ENCODE data around the gene GCNT2. TPM values are rescaled to one million over a fixed set of nuclear protein-coding genes. Genes with fewer than 3 reads are reported as not detected.

The GCNT2 gene
- total RNA-seq, 4 donors from 2014 or later: 14.9 to 36.7 (median 23.6) TPM

- H3K27ac ChIP-seq: peak overlapping the region; percentile 84 to 91 (median 86)
- H3K4me3 ChIP-seq: peak overlapping the region; percentile 50 to 54
- ATAC-seq: peak; percentile 77
- peaks cover 7 to 67% (median 10%) of the 10 kb centered on the region in 3 donors for H3K4me1 ChIP-seq
- WGBS, 2 donors (ENCODE audit: low coverage in 1 of 2): 3 to 7% methylated on average over 13 to 17 of the region's 22 CpGs
- TF ChIP-seq EP300 (IDR thresholded peaks at IDR 0.05): no peak
- TF ChIP-seq POLR2AphosphoS5 (IDR thresholded peaks at IDR 0.05): peak; percentile 56
- peak; percentile 7 to 27 for TF ChIP-seq POLR2A (IDR thresholded peaks at IDR 0.05)
- no peaks in the 10 kb centered on the region for H3K9me3 ChIP-seq
- H3K27me3 ChIP-seq: no peaks in the 10 kb centered on the region
- no peaks in the 10 kb centered on the region for H3K36me3 ChIP-seq
Measured at GRCh38 chr6:10555625-10556309, 34.6 kb downstream of the GCNT2 start.

DNA sequence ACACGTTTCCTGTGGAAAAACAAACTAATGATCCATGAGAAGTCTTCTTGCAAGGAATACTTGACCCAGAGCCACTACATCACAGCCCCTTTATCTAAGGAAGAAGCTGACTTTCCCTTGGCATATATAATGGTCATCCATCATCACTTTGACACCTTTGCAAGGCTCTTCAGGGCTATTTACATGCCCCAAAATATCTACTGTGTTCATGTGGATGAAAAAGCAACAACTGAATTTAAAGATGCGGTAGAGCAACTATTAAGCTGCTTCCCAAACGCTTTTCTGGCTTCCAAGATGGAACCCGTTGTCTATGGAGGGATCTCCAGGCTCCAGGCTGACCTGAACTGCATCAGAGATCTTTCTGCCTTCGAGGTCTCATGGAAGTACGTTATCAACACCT is 35.4 kb downstream of the GCNT2 start:
- Histone ChIP-seq H3K36me3 (no peaks in the 10 kb centered on the region), H3K4me3 (peak overlapping the region; percentile 50 to 54), H3K27ac (peak overlapping the region; percentile 84 to 91 (median 86)), H3K27me3 (no peaks in the 10 kb centered on the region), H3K9me3 (no peaks in the 10 kb centered on the region), H3K4me1 (peaks cover 7 to 68% (median 10%) of the 10 kb centered on the region in 3 donors)
- 24 to 28% methylated on average over 5 to 6 of the region's 6 CpGs for WGBS, 2 donors (ENCODE audit: low coverage in 1 of 2)
- TF ChIP-seq POLR2A (IDR thresholded peaks at IDR 0.05) (no peak), POLR2AphosphoS5 (IDR thresholded peaks at IDR 0.05) (no peak), EP300 (IDR thresholded peaks at IDR 0.05) (no peak), CTCF (IDR thresholded peaks at IDR 0.05) (no peak)
- no peak for ATAC-seq

- peak overlapping the region; percentile 50 to 54 for H3K4me3 ChIP-seq
- H3K36me3 ChIP-seq: no peaks in the 10 kb centered on the region
- no peak for ATAC-seq
- TF ChIP-seq POLR2A (IDR thresholded peaks at IDR 0.05): no peak
- H3K4me1 ChIP-seq: peaks cover 7 to 68% (median 11%) of the 10 kb centered on the region in 3 donors
- no peaks in the 10 kb centered on the region for H3K9me3 ChIP-seq
- peak overlapping the region; percentile 84 to 91 (median 86) for H3K27ac ChIP-seq
- H3K27me3 ChIP-seq: no peaks in the 10 kb centered on the region
- WGBS, 2 donors (ENCODE audit: low coverage in 1 of 2): 39 to 44% methylated on average over 4 to 6 of the region's 6 CpGs
Measured at GRCh38 chr6:10556992-10557391, 35.8 kb downstream of the GCNT2 start.

DNA sequence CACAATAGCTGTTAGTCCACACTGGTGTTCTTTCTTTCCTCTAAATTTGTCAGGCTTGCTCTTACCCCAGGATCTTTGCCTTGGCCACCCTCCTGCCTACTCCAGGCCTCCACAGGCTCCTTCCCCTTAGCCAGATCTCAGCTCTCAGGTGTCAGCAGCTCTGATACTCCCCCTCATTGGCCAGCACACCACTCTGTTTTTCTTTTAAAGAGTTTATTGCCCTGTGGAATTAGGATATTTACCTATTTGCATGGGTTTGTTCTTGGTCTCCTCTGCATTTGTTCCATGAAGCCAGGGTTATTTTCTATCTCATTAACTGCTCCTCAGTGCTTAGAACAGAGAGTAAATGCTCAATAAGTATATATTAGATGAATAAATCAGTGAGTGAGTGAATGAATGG is 36.8 kb downstream of the GCNT2 start:
- peak overlapping the region; percentile 50 to 54 for H3K4me3 ChIP-seq
- H3K9me3 ChIP-seq: no peaks in the 10 kb centered on the region
- no peak for TF ChIP-seq POLR2A (IDR thresholded peaks at IDR 0.05)
- peaks cover 7 to 68% (median 12%) of the 10 kb centered on the region in 3 donors for H3K4me1 ChIP-seq
- H3K36me3 ChIP-seq: no peaks in the 10 kb centered on the region
- ATAC-seq: no peak
- H3K27ac ChIP-seq: peak overlapping the region; percentile 84 to 91 (median 86)
- no peaks in the 10 kb centered on the region for H3K27me3 ChIP-seq

DNA sequence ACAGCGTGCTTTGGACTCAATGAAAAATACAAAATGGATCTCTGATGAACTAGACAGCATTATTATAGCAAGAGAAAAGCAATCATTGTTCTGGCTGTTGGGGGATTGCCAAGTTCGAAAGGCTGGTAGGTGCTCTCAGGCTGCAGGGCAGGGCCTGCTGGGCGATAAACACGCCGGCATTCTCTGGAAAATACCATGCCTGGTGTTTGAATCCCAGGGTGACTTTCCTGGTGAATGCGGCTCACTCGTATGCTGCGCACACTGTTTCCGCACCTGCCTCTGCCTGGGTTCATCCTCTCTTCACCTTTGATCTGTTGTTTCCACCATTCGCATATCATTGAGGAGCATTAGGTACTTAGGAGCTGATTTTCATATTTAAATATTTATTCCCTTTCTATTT is 37.4 kb downstream of the GCNT2 start:
- Histone ChIP-seq H3K4me1 (peaks cover 7 to 67% (median 7%) of the 10 kb centered on the region in 3 donors), H3K9me3 (no peaks in the 10 kb centered on the region), H3K36me3 (no peaks in the 10 kb centered on the region), H3K4me3 (peak overlapping the region; percentile 50 to 54), H3K27me3 (no peaks in the 10 kb centered on the region), H3K27ac (peak overlapping the region; percentile 84 to 91 (median 86))
- ATAC-seq: no peak
- TF ChIP-seq POLR2AphosphoS5 (IDR thresholded peaks at IDR 0.05): peak; percentile 14
- no peak for TF ChIP-seq POLR2A (IDR thresholded peaks at IDR 0.05)
- TF ChIP-seq CTCF (IDR thresholded peaks at IDR 0.05): no peak
- WGBS, 2 donors (ENCODE audit: low coverage in 1 of 2): 28 to 60% methylated on average over 10 of the region's 10 CpGs

DNA sequence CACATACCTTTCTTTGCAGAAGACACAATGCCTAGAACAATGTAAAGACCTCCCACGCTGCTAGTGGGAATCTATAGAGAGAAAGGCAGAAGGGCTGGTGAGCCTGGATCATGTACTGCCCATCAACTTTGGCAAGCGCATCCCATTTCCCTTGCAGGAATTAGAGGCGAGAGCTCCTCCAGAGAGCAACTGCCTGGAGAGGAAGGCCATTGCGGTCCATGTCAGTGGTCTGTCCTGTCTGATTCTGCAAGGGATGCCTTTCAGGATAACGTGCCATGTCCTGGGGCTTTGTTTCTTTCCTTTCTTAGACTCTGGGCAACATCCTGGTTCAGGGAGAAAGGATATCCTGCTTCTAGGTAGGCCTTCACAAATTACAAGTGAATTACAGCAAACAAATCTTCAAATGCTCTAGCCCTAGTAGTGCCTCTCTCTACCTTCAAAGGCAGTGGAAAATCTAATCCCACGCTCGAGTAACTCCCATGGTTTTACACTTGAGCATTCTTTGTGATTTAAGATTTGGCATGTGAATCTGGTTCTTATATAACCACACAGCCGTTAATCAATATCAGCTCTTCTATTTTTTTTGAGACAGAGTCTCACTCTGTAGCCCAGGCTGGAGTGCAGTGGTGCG is 38.5 kb downstream of the GCNT2 start:
- no peak for ATAC-seq
- no peak for TF ChIP-seq POLR2A (IDR thresholded peaks at IDR 0.05)
- TF ChIP-seq CTCF (IDR thresholded peaks at IDR 0.05): no peak
- TF ChIP-seq EP300 (IDR thresholded peaks at IDR 0.05): no peak
- TF ChIP-seq POLR2AphosphoS5 (IDR thresholded peaks at IDR 0.05): no peak
- 24 to 35% methylated on average over 4 to 8 of the region's 9 CpGs for WGBS, 2 donors (ENCODE audit: low coverage in 1 of 2)
- H3K4me3 ChIP-seq: peak overlapping the region; percentile 50 to 54
- H3K4me1 ChIP-seq: peaks cover 7 to 61% (median 7%) of the 10 kb centered on the region in 3 donors
- no peaks in the 10 kb centered on the region for H3K36me3 ChIP-seq
- no peaks in the 10 kb centered on the region for H3K9me3 ChIP-seq
- H3K27ac ChIP-seq: peak overlapping the region; percentile 52 to 91 (median 86)
- H3K27me3 ChIP-seq: no peaks in the 10 kb centered on the region

Data from gastroesophageal sphincter (tissue), 4 donors.